GM10847 (cell line): Measurements from ENCODE around the gene PLS3.

ENCODE experiments used
- POLR2A ChIP-seq: IDR thresholded peaks from 2 replicates; pipeline ENCODE4 v1.6.1; 2011; ENCODE audit not compliant: insufficient read length; ENCODE audit errors: extremely low read depth

PLS3 gene

GRCh38 chrX:115632455-115632854, 71.5 kb downstream of the PLS3 start:
- no peak for TF ChIP-seq POLR2A

- TF ChIP-seq POLR2A, result no peak
Observed at GRCh38 chrX:115639334-115639880, 78.4 kb downstream of the PLS3 start.

GRCh38 chrX:115642311-115642710, 81.3 kb downstream of the PLS3 start:
- no peak for TF ChIP-seq POLR2A

GRCh38 chrX:115642895-115643530, 82.0 kb downstream of the PLS3 start:
- no peak for TF ChIP-seq POLR2A

GRCh38 chrX:115649461-115650063, 88.6 kb downstream of the PLS3 start:
- TF ChIP-seq POLR2A, result no peak

- TF ChIP-seq POLR2A, result no peak
Observed at GRCh38 chrX:115650449-115650848, 89.5 kb downstream of the PLS3 start.

GRCh38 chrX:115650916-115651315, 89.9 kb downstream of the PLS3 start:
- no peak for TF ChIP-seq POLR2A

- TF ChIP-seq POLR2A, result no peak
Observed at GRCh38 chrX:115652221-115652620, 91.2 kb downstream of the PLS3 start.

- TF ChIP-seq POLR2A, result no peak
Observed at GRCh38 chrX:115665122-115665521, 104.1 kb downstream of the PLS3 start.

GRCh38 chrX:115679460-115679859, 118.5 kb downstream of the PLS3 start:
- no peak for TF ChIP-seq POLR2A

GRCh38 chrX:115687595-115687994, 126.6 kb downstream of the PLS3 start:
- TF ChIP-seq POLR2A, result no peak

GRCh38 chrX:115689931-115690330, 129.0 kb downstream of the PLS3 start:
- no peak for TF ChIP-seq POLR2A

GRCh38 chrX:115690511-115691216, 129.7 kb downstream of the PLS3 start:
- no peak for TF ChIP-seq POLR2A

- TF ChIP-seq POLR2A, result no peak
Observed at GRCh38 chrX:115693476-115693875, 132.5 kb downstream of the PLS3 start.

- no peak for TF ChIP-seq POLR2A
Observed at GRCh38 chrX:115694028-115694427, 133.1 kb downstream of the PLS3 start.

- TF ChIP-seq POLR2A, result no peak
Observed at GRCh38 chrX:115696039-115696438, 135.1 kb downstream of the PLS3 start.

GRCh38 chrX:115696939-115697338, 136.0 kb downstream of the PLS3 start:
- no peak for TF ChIP-seq POLR2A

GRCh38 chrX:115697806-115698205, 136.8 kb downstream of the PLS3 start:
- TF ChIP-seq POLR2A, result no peak
